Measurements from ENCODE around the gene PHKA1.
"Not testable (repeated sequence)": the region's sequence is repeated elsewhere in the genome, so short reads cannot be mapped to it uniquely, and the experiment has no call there.

Gene PHKA1

GRCh38 chrX:72713599-72714477, at the start of gene PHKA1:
PHKA1 (minus strand) TSS chrX:72714306; CDS start chrX:72713880, 426 bp downstream.
- peak; percentile 10 for DNase-seq

- not testable (repeated sequence) for DNase-seq
These were observed 46.3 kb upstream of the PHKA1 start for GRCh38 chrX:72760454-72760853.

GRCh38 chrX:72748545-72748944, 34.4 kb upstream of the PHKA1 start:
- DNase-seq = not testable (repeated sequence)

GRCh38 chrX:72745546-72745945, 31.4 kb upstream of the PHKA1 start:
- DNase-seq = not testable (repeated sequence)

- DNase-seq = no peak
These were observed 21.5 kb upstream of the PHKA1 start for GRCh38 chrX:72735561-72735960.

- not testable (repeated sequence) for DNase-seq
These were observed 19.5 kb upstream of the PHKA1 start for GRCh38 chrX:72733636-72734035.

- no peak for DNase-seq
These were observed 13.7 kb upstream of the PHKA1 start for GRCh38 chrX:72727846-72728245.

- no peak for DNase-seq
These were observed 2.7 kb upstream of the PHKA1 start for GRCh38 chrX:72716766-72717165.

- no peak for DNase-seq
These were observed 1.4 kb upstream of the PHKA1 start for GRCh38 chrX:72715546-72715945.

- peak; percentile 81 for DNase-seq
These were observed 391 bp upstream of the PHKA1 start for GRCh38 chrX:72714478-72714916.

GRCh38 chrX:72713130-72713529, 976 bp downstream of the PHKA1 start:
- DNase-seq = no peak

- no peak for DNase-seq
These were observed 1.9 kb downstream of the PHKA1 start for GRCh38 chrX:72712094-72712755.

- no peak for DNase-seq
These were observed 8.3 kb downstream of the PHKA1 start for GRCh38 chrX:72705814-72706213.

- DNase-seq = no peak
These were observed 9.0 kb downstream of the PHKA1 start for GRCh38 chrX:72705111-72705510.

- no peak for DNase-seq
These were observed 19.9 kb downstream of the PHKA1 start for GRCh38 chrX:72694170-72694569.

GRCh38 chrX:72693477-72693876, 20.6 kb downstream of the PHKA1 start:
- no peak for DNase-seq

- no peak for DNase-seq
These were observed 26.7 kb downstream of the PHKA1 start for GRCh38 chrX:72687396-72687795.

- no peak for DNase-seq
These were observed 28.2 kb downstream of the PHKA1 start for GRCh38 chrX:72685810-72686456.

GRCh38 chrX:72685018-72685417, 29.1 kb downstream of the PHKA1 start:
- DNase-seq = no peak

GRCh38 chrX:72683631-72684030, 30.5 kb downstream of the PHKA1 start:
- DNase-seq = no peak

GRCh38 chrX:72676465-72676864, 37.6 kb downstream of the PHKA1 start:
- DNase-seq = no peak

GRCh38 chrX:72673951-72674350, 40.2 kb downstream of the PHKA1 start:
- not testable (repeated sequence) for DNase-seq

- DNase-seq = not testable (repeated sequence)
These were observed 44.6 kb downstream of the PHKA1 start for GRCh38 chrX:72669508-72669907.

GRCh38 chrX:72666451-72666850, 47.7 kb downstream of the PHKA1 start:
- no peak for DNase-seq

Data from NCI-H2171 treated with DMSO at 0.1 percent for 48 hours (cell line).